GM18505 (cell line): ENCODE data around the gene SLC25A26.

ENCODE experiments used
- ATAC-seq: cut with Tn5 transposase; IDR thresholded peaks from one replicate; pipeline ENCODE4 v1.9.1; 2021; ENCODE audit not compliant: unreplicated experiment
- POLR2A ChIP-seq: IDR thresholded peaks from 4 replicates; pipeline ENCODE4 v1.6.1; 2011; ENCODE audit warnings: borderline replicate concordance; ENCODE audit not compliant: insufficient read depth, insufficient read length; ENCODE audit errors: extremely low read depth

The SLC25A26 gene

GRCh38 chr3:66383998-66384745, 163.4 kb downstream of the SLC25A26 start:
- TF ChIP-seq POLR2A: no peak
- no peak for ATAC-seq

DNA sequence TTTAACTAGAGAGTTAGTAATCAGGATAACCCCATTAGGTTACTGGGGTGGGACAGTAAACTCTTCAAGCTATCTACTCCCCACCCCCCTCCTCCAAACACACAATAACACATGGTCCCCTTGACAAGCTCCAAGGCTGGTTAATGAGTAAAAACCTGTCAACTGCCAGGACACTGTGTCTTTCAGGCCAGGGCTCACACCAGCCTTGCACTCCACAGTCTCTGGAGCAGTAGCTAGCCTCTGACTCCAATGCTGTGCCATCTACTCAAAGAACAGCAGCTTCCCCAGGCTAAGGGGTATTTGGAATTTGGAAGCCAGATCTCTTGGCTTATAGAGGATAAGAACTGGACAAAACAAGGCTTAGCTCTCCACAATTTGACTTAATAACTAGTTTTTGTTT, 164.3 kb downstream of the SLC25A26 start:
- no peak for TF ChIP-seq POLR2A

GRCh38 chr3:66386011-66386924, 165.5 kb downstream of the SLC25A26 start:
- peak; percentile 78 for ATAC-seq
- TF ChIP-seq POLR2A: no peak

More for the DNA sequence above, 164.3 kb downstream of the SLC25A26 start:
- no peak for ATAC-seq

DNA sequence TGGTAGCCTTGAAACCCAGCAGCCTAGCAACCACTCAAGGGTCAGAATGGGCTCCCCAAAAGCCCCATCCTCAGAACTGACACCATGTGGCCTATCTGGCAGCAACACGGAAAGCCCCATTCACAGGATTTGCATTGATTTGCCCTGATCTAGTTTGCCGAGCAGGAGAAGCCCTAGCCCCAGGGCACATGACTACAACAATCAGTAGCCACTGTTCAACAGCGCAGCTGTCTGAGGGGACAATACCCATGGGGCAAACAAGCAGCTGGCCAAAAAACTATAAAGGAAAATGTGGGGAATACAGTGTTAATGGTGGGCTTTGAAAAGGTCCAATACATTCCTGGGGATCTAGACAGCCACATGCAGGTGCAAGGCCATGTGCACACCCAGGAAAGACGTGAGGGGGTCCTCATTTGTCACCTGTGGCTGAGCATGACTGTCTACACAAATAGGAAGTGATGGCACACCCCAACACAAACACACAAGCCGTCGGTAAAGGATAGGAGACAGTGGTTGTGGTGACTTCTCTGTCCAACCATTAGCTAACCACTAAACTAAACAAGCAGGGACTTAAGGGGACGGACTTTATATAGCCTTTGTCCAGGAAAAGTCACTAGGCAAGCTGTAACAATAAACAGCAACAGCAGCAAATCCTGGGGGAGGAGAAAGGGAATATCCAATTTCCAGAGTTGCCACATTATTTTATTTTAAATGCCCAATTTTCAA, 166.3 kb downstream of the SLC25A26 start:
- ATAC-seq: peak; percentile 44
- no peak for TF ChIP-seq POLR2A

GRCh38 chr3:66390013-66390412, 169.2 kb downstream of the SLC25A26 start:
- no peak for ATAC-seq

GRCh38 chr3:66392512-66392911, 171.7 kb downstream of the SLC25A26 start:
- TF ChIP-seq POLR2A: no peak
- no peak for ATAC-seq

More at GRCh38 chr3:66390013-66390412, 169.2 kb downstream of the SLC25A26 start:
- TF ChIP-seq POLR2A: no peak

GRCh38 chr3:66392966-66393332, 172.1 kb downstream of the SLC25A26 start:
- no peak for ATAC-seq
- TF ChIP-seq POLR2A: no peak

GRCh38 chr3:66393333-66394005, 172.7 kb downstream of the SLC25A26 start:
- ATAC-seq: peak; percentile 22
- no peak for TF ChIP-seq POLR2A

GRCh38 chr3:66394019-66394752, 173.4 kb downstream of the SLC25A26 start:
- ATAC-seq: peak; percentile 86

GRCh38 chr3:66394753-66395249, 174.0 kb downstream of the SLC25A26 start:
- no peak for ATAC-seq
- no peak for TF ChIP-seq POLR2A

More at GRCh38 chr3:66394019-66394752, 173.4 kb downstream of the SLC25A26 start:
- TF ChIP-seq POLR2A: no peak

DNA sequence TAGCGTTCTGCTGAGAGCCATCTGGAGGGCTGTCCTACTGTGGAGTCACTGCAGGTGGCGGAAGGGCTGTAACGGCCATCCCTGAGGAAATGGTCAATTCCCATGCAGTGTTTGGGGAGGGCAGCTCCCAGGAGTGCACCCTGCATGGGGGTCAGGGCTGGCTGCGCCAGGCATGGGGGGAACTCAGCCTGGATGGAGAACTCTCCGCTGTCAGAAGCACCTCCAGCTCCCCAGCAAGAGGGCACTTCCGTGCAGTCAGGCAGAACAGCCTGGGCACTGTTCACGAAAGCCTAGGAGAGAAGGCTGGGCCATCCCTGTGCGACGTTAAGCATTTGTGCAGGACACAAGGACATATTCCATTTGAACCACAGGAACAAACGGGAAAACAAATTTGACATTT, 174.8 kb downstream of the SLC25A26 start:
- ATAC-seq: no peak
- no peak for TF ChIP-seq POLR2A
